ENCODE measurements around the gene MTHFD2L.

- TF ChIP-seq, protein P1, sequence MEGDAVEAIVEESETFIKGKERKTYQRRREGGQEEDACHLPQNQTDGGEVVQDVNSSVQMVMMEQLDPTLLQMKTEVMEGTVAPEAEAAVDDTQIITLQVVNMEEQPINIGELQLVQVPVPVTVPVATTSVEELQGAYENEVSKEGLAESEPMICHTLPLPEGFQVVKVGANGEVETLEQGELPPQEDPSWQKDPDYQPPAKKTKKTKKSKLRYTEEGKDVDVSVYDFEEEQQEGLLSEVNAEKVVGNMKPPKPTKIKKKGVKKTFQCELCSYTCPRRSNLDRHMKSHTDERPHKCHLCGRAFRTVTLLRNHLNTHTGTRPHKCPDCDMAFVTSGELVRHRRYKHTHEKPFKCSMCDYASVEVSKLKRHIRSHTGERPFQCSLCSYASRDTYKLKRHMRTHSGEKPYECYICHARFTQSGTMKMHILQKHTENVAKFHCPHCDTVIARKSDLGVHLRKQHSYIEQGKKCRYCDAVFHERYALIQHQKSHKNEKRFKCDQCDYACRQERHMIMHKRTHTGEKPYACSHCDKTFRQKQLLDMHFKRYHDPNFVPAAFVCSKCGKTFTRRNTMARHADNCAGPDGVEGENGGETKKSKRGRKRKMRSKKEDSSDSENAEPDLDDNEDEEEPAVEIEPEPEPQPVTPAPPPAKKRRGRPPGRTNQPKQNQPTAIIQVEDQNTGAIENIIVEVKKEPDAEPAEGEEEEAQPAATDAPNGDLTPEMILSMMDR (conservative IDR thresholded peaks at IDR 0.05; ENCODE audit: low read depth, low read length): no peak
- TF ChIP-seq EZH2 (IDR thresholded peaks at IDR 0.05; ENCODE audit: low read length, unreplicated experiment) (no peak), EZH2phosphoT487 (IDR thresholded peaks at IDR 0.05; ENCODE audit: borderline replicate concordance, low read length) (no peak)
Measured at GRCh38 chr4:74287164-74287563, 129.2 kb downstream of the MTHFD2L start.

All from PC-3 (cell line).